HepG2 (cell line): ENCODE results near the gene NEK8. TPM values are rescaled to one million over a fixed set of nuclear protein-coding genes. Genes with fewer than 3 reads are reported as not detected.

Experiments
- EED ChIP-seq: sonication (generic); formaldehyde crosslinking; IDR thresholded peaks from 2 replicates; pipeline ENCODE4 v1.5.0; 2020; ENCODE audit warnings: mild to moderate bottlenecking, missing genetic modification reagents
- KDM3A ChIP-seq: IDR thresholded peaks from 2 replicates; pipeline ENCODE4 v1.6.1; 2018; ENCODE audit warnings: low read depth, missing compliant biosample characterization
- MIXL1 ChIP-seq: IDR thresholded peaks from 2 replicates; pipeline ENCODE4 v1.6.1; 2016
- MYPOP ChIP-seq: sonication (generic); formaldehyde crosslinking; IDR thresholded peaks from 2 replicates; pipeline ENCODE4 v1.8.1; 2023; ENCODE audit warnings: mild to moderate bottlenecking, moderate library complexity, missing genetic modification reagents
- PRMT3 ChIP-seq: sonication (generic); formaldehyde crosslinking; IDR thresholded peaks from 2 replicates; pipeline ENCODE4 v1.8.1; 2022; ENCODE audit warnings: low read depth, mild to moderate bottlenecking, moderate library complexity, missing genetic modification reagents, borderline replicate concordance
- RBFOX2 ChIP-seq: fragments of 200-400 bp; formaldehyde crosslinking; IDR thresholded peaks from 2 replicates; pipeline ENCODE4 v1.6.1; 2017; ENCODE audit warnings: low read depth, mild to moderate bottlenecking, low read length
- ZNF136 ChIP-seq: sonication (generic); formaldehyde crosslinking; IDR thresholded peaks from 2 replicates; pipeline ENCODE4 v1.8.1; 2022; ENCODE audit warnings: low read depth, mild to moderate bottlenecking, moderate library complexity, missing genetic modification reagents
- ZNF280D ChIP-seq: sonication (generic); formaldehyde crosslinking; IDR thresholded peaks from 2 replicates; pipeline ENCODE4 v1.5.1; 2020; ENCODE audit warnings: mild to moderate bottlenecking, missing genetic modification reagents
- ZNF781 ChIP-seq: sonication (generic); formaldehyde crosslinking; IDR thresholded peaks from 2 replicates; pipeline ENCODE4 v1.5.1; 2020; ENCODE audit warnings: borderline replicate concordance, mild to moderate bottlenecking, missing genetic modification reagents; ENCODE audit errors: not compliant biosample characterization
- polyA plus RNA-seq, 8 experiments: library from polyadenylated mRNA; depleted of rRNA in 3 of 8; stranded (reverse) in 7 of 8; unstranded in 1 of 8; fragments of >200 nt; fragmentation: Illumina TruSeq in 4 of 8; extraction: Trizol in 4 of 8; gene quantifications; 2 replicates each; pipeline versions ENCODE4 v1.2.1 to v1.2.3, GENCODE V29; 2011 to 2016; ENCODE audit warnings: low read depth in 4 of 8, missing spikeins in 1 of 8, mixed read lengths in 1 of 8; ENCODE audit not compliant: insufficient read depth in 1 of 8
- total RNA-seq, 5 experiments: library from RNA; depleted of rRNA; stranded (reverse); fragments of >200 nt; fragmentation: Illumina TruSeq; extraction: Trizol; gene quantifications; 2 replicates each; pipeline ENCODE4 v1.2.3, GENCODE V29; 2016; ENCODE audit warnings: low read depth in 1 of 5
- TF ChIP-seq, protein P1 (sequence below): IDR thresholded peaks from 2 replicates; pipeline ENCODE4 v1.6.1; 2012; ENCODE audit warnings: low read length, improper control_type of control experiment
- TF ChIP-seq, protein P2 (sequence below): sonication (generic); formaldehyde crosslinking; IDR thresholded peaks from 2 replicates; pipeline ENCODE4 v1.8.0; 2022; ENCODE audit warnings: mild to moderate bottlenecking, missing genetic modification reagents, borderline replicate concordance

The NEK8 gene
- total and polyA plus RNA-seq, 2 of the 13 experiments (the other 11 are each of a cell fraction or from before 2014, with no cell fraction given): 5.8 to 13.5 TPM

DNA sequence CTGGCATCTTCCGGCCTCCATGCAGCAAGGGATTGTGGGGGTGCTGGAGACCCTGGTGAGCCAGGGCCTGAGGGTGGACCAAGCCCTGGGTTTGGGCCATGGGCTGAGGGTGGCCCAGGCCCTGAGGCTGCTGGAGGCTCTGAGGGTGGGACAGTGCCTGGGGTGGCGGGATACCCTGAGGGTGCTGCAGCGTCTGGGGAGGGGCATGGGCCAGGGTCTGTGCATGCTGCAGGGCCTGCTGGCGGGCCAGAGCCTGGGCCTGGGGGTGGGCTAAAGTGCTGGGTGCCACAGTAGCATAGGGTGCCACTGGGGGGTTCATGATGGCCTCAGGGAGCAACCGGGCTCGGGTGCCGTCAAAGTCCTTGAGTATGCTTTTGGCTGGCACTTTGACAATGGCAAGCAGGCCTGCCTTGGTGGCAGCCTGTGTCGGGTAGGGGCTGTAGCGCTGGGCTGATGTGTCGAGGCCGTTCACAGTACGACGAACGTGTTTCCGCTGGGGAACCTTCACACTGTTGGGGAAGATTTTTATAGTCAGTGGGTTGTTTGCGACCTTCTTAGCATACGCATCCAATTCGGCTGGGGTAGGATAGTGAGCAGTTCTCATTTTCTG lies 30.8 kb downstream of the NEK8 start (continued):
- TF ChIP-seq, protein P1, sequence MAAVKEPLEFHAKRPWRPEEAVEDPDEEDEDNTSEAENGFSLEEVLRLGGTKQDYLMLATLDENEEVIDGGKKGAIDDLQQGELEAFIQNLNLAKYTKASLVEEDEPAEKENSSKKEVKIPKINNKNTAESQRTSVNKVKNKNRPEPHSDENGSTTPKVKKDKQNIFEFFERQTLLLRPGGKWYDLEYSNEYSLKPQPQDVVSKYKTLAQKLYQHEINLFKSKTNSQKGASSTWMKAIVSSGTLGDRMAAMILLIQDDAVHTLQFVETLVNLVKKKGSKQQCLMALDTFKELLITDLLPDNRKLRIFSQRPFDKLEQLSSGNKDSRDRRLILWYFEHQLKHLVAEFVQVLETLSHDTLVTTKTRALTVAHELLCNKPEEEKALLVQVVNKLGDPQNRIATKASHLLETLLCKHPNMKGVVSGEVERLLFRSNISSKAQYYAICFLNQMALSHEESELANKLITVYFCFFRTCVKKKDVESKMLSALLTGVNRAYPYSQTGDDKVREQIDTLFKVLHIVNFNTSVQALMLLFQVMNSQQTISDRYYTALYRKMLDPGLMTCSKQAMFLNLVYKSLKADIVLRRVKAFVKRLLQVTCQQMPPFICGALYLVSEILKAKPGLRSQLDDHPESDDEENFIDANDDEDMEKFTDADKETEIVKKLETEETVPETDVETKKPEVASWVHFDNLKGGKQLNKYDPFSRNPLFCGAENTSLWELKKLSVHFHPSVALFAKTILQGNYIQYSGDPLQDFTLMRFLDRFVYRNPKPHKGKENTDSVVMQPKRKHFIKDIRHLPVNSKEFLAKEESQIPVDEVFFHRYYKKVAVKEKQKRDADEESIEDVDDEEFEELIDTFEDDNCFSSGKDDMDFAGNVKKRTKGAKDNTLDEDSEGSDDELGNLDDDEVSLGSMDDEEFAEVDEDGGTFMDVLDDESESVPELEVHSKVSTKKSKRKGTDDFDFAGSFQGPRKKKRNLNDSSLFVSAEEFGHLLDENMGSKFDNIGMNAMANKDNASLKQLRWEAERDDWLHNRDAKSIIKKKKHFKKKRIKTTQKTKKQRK: no peak
- TF ChIP-seq RBFOX2 (no peak), KDM3A (CRISPR knock-in tag) (no peak), ZNF136 (CRISPR knock-in tag) (no peak), PRMT3 (CRISPR knock-in tag) (no peak), EED (CRISPR knock-in tag) (no peak), ZNF280D (CRISPR knock-in tag) (no peak), MIXL1 (CRISPR knock-in tag) (no peak), MYPOP (CRISPR knock-in tag) (no peak), ZNF781 (CRISPR knock-in tag) (no peak)
- TF ChIP-seq, protein P2, sequence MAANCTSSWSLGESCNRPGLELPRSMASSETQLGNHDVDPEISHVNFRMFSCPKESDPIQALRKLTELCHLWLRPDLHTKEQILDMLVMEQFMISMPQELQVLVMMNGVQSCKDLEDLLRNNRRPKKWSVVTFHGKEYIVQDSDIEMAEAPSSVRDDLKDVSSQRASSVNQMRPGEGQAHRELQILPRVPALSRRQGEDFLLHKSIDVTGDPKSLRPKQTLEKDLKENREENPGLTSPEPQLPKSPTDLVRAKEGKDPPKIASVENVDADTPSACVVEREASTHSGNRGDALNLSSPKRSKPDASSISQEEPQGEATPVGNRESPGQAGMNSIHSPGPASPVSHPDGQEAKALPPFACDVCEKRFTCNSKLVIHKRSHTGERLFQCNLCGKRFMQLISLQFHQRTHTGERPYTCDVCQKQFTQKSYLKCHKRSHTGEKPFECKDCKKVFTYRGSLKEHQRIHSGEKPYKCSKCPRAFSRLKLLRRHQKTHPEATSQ (CRISPR knock-in tag): no peak
